C4-2B (cell line): ENCODE data around the gene APCDD1L.

Source experiments
- H3K27ac ChIP-seq: fragments of 450-650 bp; 2 replicates; pipeline ENCODE4 v1.5.1; 2017
- ZFX ChIP-seq: fragments of 450-650 bp; IDR thresholded peaks from 2 replicates; pipeline ENCODE4 v1.6.1; 2017
- TF ChIP-seq, protein P1 (sequence below): fragments of 450-650 bp; conservative IDR thresholded peaks from 2 replicates; pipeline ENCODE4 v1.5.1; 2017; ENCODE audit warnings: mild to moderate bottlenecking

The APCDD1L gene

DNA sequence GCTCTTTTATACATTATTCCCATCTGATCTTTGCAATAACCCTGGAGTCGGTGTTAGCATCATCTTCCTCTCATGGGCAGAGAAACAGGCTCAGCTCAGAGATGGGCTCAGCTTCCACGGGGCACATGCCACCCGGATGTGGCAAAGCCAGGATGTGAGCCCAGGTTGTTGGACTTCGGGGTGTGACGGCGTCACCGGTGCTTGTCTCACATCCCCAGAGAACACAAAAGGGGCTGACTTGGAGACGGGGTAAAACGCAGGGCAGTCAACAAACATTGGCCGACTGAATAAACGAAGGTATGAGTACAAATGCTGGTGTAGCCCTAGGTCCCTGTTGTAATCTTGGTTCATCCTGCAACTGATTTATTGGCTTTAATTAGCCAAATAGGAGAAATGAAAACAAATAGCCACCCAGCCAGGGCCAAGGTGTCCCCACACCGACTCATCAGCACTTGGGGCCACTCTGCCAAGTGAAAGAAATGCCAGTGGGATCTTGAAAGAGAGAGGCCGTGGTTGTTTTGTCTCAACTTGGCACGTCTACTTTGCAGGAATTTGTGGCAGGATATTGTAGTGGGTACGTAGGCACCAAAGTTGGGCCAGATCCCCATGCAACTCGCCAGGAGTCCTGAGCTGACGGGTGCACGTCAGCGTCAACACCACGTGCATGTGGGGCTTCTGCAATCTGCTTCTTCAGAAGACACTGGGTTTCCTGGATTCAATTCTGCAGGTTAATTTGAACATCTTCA lies 42.8 kb downstream of the APCDD1L start:
- TF ChIP-seq, protein P1, sequence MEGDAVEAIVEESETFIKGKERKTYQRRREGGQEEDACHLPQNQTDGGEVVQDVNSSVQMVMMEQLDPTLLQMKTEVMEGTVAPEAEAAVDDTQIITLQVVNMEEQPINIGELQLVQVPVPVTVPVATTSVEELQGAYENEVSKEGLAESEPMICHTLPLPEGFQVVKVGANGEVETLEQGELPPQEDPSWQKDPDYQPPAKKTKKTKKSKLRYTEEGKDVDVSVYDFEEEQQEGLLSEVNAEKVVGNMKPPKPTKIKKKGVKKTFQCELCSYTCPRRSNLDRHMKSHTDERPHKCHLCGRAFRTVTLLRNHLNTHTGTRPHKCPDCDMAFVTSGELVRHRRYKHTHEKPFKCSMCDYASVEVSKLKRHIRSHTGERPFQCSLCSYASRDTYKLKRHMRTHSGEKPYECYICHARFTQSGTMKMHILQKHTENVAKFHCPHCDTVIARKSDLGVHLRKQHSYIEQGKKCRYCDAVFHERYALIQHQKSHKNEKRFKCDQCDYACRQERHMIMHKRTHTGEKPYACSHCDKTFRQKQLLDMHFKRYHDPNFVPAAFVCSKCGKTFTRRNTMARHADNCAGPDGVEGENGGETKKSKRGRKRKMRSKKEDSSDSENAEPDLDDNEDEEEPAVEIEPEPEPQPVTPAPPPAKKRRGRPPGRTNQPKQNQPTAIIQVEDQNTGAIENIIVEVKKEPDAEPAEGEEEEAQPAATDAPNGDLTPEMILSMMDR = no peak
- no peak for TF ChIP-seq ZFX
- H3K27ac ChIP-seq = no peak overlapping the region

DNA sequence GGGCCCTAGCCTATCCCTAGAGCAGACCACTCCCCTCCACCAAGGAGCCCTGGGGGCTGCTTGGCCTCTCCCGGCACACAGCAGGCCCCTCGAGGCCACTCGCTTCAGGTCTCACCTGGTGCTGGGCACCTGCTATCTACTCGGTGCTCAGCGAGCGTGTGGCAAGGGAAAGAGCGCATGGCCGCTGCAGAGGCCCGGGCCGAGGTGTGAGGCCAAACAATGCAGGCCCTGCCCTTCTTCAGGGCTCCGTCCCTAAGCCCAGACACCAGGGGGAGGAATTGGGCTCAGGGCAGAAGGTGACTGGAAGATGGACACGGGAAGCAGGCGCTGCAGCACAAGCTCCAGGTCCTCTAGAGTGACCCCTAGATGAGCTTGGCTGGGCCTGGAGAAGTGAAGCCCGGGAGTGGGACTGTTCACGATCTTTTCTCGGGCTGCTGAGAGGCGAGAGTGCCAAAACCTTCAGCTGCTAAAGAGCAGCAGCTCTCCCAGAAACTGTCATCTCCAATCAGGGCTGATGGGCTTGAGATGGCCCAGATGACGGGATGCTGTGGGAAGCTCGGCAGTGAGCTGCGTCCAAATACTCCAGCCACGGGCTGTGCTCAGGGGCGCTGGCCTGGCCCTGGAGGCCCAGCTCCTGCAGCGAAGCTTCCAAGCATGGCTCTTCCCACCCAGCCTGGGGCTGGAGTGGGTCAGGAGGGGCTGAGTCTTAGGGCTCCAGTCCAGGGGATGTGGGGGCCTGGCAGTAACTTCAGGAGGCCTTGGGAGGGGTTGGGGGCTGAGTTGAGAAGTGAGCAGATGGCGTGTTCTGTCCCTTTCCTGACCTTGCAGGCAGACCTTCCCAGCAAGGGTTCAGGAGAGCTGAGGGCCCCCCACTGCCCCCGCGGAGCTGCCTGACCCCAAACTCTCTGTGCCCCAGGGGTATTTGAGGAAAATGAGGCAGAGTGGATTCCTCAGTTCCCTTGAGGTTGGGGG lies 43.7 kb downstream of the APCDD1L start:
- no peak overlapping the region for H3K27ac ChIP-seq
- TF ChIP-seq, protein P1 = no peak
- no peak for TF ChIP-seq ZFX

DNA sequence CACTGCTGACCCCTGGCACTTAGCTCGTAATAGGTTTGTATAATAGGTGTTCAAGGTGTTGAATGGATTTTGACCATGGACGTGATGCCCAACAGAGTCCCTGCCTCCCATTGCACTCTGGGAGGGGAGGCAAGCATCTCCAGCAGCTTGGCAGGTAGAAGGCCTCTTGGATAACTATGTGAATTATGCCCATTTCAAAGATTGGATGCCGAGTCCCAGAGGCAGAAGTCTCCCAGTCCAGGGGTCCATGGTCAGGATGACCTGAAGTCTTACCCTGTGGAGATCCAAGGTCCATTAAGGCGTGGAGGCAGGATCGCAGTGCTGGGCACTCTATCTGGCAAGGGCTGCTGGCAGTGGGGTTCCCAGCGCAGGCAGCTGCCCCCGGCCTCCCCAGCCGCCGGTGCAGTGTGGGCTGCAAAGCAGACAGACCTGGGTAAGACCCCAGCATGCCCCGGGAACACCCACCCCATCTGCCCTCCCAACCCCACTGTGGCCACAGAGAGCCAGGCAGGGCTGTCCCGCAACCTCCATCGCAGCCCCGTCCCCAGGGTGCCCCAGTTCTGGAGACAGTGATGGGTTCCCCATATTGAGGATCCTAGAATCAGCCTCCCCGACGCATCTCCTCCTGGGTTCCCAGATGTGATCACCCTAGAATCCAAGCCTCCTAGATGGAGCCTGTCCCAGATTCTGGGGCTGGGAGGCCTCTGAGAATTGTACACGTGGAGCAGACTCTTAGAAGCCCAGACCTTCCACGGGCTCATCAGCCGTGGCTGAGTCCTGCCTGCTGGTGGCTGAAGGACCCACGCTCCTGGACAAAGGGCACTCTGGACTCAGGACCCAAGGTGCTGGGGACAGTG lies 44.6 kb downstream of the APCDD1L start:
- no peak overlapping the region for H3K27ac ChIP-seq
- TF ChIP-seq, protein P1 = no peak
- no peak for TF ChIP-seq ZFX

DNA sequence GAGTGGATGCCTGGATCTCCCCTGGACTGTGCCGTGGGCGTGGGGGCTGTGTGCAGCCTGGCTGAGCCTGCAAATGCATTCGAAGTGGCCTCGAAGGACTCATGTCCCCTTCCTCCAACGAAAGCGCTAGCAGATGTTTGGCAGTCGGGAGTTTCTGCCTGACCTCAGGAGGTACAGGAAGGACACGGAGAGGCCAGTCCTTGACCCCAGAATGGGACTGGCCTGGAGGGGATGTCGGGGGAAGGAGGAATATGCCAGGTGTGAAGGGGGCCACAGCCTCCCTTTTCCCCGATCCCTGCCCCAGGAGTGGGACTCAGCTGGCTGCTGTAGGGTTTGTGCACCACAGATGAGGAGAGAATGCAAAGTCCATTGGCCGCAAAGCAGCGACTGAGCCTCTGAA lies 45.6 kb downstream of the APCDD1L start:
- no peak for TF ChIP-seq ZFX
- TF ChIP-seq, protein P1 = no peak
- no peak overlapping the region for H3K27ac ChIP-seq

DNA sequence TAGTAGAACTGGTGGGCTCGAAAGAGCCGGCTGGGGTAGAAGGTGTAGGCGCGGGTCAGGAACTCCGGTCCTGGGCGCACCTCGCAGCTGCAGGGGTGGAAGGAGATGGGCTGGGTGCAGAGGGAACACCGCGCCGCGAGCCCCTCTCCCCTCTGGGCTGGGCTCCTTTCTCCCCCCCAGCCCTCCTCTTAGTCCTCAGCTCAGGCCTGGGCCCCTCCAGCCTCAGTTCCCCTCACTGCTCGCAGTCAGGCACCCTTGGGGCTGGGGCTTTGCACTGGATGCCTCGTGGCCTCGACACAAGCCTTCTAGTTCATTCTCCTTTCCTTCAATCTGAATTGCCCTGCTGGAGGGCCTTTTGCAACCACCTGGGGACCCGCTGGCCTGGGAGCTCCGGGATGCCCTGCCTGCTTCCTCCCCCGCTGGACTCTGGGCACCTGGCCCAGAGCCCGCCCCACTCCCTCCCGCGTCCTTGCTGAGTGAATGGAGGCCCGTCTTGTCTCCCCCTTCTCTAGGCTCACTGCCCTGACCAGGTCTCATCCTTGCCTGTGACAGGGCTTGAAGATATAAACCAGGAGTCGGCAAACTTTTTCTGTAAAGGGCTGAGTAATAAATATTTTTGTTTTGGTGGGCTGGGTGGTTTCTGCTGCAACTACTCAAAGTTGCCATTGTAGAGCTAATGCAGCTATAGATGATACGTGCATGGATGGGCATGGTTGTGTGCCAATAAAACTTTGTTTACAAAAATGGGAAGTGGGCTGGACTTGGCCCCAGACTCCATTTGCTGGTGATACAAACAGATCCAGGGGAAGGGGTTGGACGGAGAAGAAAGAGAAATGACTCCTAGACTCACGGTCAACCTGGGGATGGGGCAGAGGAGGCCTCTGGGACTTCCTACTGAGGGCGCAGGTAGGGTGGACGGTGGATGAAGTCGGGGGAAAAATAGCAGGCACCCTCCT lies 47.3 kb downstream of the APCDD1L start:
- TF ChIP-seq, protein P1 = no peak
- TF ChIP-seq ZFX = no peak

DNA sequence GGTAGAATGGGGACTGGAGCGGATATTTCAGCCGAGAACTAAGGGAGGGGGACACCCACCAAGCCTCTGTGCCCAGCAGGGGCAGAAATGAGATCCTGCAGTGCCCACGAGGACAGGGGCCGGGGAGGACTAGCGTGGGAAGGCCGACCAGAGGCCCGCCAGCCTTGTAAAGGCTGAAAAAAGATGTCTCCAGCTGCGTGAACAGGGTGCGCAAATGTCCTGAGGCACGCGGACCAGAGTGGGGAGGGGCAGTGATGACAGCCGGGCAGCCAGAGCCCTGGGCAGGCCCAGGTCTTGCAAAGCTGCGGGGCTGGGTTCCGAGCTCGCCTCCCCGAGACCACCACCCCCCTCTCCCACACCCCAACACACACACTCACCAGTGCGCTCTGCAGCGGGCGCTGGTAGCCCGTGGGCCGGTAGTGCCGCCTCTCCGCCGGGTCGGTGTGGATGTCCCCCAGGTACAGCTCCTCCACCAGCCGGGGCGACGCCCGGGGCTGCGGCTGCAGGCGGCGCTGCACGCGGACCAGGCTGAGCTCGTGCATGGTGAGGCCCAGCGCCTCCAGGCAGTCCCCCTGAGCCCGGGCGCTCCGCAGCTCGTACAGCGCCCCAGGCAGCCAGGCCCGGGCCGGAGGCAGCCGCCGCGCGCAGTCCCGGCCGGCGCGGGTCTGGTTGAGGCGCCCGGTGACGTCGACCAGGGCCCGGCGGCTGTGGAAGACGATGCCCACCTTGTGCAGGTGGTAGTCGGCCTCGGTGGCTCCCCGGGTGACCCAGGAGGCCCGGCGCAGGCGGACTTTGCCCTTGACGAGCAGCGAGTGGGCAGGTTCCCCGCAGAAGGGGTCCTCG lies 48.2 kb downstream of the APCDD1L start:
- TF ChIP-seq, protein P1 = no peak
- no peak for TF ChIP-seq ZFX
- H3K27ac ChIP-seq = no peak overlapping the region

More for the DNA sequence above, 47.3 kb downstream of the APCDD1L start:
- no peak overlapping the region for H3K27ac ChIP-seq
